GM19099 (cell line): Measurements from ENCODE around the gene COL4A1.

Experiments
- POLR2A ChIP-seq: IDR thresholded peaks from 3 replicates; pipeline ENCODE4 v1.6.1; 2011; ENCODE audit warnings: low read depth; ENCODE audit not compliant: insufficient read length; ENCODE audit errors: extremely low read depth

Gene COL4A1

GRCh38 chr13:110110783-110111182 is 196.2 kb downstream of the COL4A1 start:
- no peak for TF ChIP-seq POLR2A

DNA sequence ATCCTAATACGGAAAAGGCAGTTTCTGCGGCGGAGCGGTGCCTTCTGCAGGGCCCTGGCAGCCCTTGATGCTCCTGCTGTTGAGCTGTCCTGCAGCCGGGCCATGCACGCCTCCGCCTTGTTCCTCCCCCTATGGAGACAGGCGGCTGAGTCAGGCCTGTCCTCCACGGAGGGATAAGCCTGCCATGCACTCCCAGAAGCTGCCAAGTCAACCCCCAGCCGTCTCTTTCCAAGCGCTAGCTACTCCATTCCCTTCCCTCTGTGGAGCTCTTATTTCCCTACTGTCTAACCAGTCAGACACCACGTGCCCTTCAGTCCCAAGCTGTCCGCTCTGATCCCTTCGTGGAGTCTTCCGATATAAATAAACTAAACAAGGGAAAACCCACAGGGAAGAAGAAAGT is 197.0 kb downstream of the COL4A1 start:
- no peak for TF ChIP-seq POLR2A

GRCh38 chr13:110109140-110109783 is 197.7 kb downstream of the COL4A1 start:
- no peak for TF ChIP-seq POLR2A

DNA sequence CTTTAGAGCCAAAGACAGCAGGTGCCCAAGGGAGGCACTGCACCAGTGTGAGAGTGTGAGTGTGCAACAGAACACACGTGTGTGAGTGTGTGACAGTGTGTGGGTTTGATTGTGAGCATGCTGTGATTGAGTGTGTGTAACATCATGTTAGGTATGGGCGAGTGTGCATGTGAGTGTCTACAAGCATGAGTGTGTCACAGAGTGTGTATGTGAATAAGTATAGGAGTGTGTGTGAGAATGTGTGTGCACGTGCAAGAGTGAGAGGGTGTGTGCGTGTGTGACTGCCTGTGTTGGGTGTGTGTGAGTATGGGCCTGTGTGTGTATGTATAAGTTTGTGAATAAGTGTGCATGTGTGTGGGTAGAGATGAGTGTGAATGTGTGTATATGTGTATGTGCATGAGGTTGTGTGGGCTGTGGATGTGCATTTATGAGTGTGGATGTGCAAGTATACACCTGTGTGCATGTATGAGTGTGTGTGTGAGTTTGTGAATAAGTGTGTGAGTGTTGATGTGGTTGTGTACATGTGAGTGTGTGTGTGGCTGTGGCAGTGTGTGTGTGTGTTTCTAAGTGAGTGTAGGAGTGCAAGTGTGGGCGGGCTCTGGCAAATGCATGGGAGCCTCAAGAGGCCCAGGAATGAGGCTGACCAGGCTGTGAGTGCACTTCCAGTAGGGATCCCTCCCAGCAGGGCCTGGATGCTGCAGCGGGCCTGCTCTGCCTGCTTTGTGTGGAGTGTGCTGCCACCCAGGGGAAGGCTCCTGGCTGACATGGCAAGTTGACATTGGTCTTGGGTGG is 198.4 kb downstream of the COL4A1 start:
- no peak for TF ChIP-seq POLR2A

DNA sequence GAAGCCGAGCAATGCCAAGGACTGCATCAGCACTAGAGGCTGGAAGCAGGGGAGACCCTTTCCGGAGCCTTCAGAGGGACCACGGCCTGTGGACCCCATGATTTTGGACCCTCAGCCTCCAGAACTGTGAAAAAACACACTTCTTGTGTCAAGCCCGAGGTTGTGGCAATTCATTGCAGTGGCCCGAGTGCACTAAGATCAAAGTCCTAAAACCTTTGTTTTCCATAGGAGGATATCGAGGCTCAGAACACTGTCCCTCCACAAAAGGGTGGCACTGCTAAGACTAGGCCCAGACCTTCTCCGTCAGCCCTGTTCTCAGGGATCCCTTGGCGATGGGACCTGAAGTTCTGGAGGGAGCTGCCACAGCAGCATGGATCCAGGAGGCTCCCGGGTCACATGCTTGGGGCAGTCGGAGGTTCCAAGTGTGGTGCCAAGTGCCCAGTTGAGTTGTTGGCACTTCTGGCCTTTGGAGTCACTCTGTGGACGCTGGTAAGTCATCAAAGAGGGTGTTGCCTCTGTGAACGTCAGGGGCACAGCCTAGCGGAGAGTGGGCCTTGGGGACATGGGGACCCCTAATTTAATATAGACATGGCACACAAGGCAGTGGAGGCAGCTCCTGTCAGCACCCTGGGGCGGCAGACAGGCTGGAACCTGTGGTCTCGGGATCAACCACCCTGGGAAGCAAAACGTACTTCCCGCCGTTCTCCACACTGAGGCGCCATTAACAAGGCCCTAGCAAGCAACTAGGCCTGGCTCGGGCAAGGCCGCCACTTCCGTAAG is 199.2 kb downstream of the COL4A1 start:
- no peak for TF ChIP-seq POLR2A

DNA sequence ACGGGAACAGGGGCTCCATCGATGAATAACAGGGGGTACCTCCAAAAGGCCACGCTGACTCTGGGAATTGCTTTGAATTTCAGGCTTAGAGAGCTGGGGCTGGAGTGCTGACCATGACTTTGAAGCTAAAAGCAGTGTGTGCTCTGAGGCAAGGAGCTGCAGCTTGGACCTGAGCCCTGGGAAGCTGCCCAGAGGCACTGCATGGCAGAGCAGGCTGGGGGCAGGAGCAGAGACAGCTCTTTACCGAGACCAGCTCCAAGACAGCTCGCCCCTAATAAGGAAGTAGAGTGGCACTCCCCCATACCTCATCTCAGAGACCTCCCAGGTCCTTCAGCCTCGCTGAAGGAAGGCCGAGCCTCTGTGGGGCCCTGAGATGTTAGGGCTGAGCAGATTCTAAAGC is 200.2 kb downstream of the COL4A1 start:
- no peak for TF ChIP-seq POLR2A

DNA sequence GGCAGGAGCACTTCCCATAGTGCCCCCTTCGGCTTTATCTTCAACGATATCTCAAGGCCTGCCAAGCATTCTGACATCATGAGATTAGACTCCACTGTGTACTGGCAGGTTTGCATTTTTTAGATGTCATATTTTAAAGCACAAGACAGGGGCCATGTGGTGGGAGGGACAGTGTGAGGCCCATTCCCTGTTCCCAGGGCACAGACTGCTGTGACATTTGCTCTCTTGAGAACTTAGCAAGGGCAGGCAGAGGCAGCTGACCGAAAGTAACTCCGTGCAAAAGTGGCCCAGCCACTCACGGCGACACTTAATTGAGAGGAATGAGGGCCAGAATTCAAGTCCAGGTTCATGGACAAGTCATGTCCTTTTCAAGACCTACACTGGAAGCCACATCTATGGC is 201.8 kb downstream of the COL4A1 start:
- no peak for TF ChIP-seq POLR2A

DNA sequence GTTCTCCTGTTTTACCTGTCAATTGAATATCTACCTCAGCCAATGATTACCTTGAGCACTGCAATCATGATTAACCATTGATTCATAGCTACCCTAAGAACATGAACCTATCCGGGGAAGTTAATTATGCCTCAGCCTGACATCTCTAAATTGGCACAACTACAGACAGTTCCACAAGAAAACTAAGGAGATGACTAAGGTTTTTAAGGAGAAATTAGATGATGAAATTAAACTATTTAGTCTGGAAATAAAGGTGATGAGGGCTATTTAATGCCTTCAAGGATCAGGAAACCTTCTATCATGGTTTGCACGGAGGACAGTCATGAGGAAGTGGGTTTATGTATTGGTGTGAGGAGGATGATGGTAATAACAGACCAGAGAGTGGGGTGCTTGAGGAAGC is 203.4 kb downstream of the COL4A1 start:
- no peak for TF ChIP-seq POLR2A

- no peak for TF ChIP-seq POLR2A
Observed at GRCh38 chr13:110103026-110103425, 203.9 kb downstream of the COL4A1 start.

- TF ChIP-seq POLR2A = no peak
Observed at GRCh38 chr13:110102053-110102452, 204.9 kb downstream of the COL4A1 start.

DNA sequence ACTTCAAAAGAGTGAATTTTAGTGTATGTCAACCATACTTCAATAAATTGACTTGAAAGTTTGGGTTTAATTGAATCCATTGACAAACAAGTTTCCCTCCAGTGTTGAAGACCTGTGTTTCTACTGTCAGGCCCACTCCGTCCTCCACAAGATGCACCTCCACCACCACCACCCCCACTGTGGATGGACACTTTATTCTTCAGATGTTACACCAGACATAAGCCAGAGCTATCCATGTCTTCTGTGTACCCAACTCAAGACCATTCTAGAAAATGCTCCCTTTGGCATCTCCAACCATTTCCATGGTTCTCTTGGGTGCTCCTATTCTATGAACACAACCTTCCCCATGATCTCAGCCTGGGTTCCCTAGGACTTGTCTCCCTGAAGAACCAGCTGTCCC is 207.0 kb downstream of the COL4A1 start:
- TF ChIP-seq POLR2A = no peak
